SIG-M5 treated with dmso at 0.1 percent for 504 hours (cell line): ENCODE measurements around the gene PDE1C.
"Not testable (repeated sequence)": the region's sequence is repeated elsewhere in the genome, so short reads cannot be mapped to it uniquely, and the experiment has no call there.

Experiments
- DNase-seq: peaks from one replicate; lab custom pipeline; 2025; ENCODE audit not compliant: unreplicated experiment; lab: John Stamatoyannopoulos, UW

Gene PDE1C

GRCh38 chr7:32070406-32071360 is at the start of gene PDE1C:
Gene PDE1C (minus strand): TSS chr7:32070407.
- DNase-seq, result no peak

- DNase-seq, result no peak
Measured at GRCh38 chr7:32119790-32120196, 49.6 kb upstream of the PDE1C start.

DNA sequence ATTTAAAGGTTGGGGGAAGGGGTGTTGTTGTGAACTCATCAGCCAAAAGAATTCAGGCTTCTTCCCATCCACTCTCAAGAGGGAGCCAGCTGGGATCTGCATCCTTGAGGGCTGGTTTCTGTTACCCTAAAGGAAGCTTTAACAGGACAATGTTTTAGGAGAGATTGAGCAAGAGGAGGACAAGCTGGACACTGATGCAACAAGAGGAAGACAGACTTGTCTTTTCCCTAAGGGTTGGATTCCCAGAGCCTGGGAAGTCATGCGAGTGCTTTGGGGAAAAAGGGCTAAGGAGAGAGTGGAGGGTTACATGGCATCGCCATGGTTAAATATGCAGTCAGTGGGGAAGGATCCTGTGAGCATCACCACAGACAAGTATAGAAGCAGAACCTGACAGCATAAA is 47.6 kb upstream of the PDE1C start:
- no peak for DNase-seq

- no peak for DNase-seq
Measured at GRCh38 chr7:32116436-32116835, 46.2 kb upstream of the PDE1C start.

GRCh38 chr7:32115831-32116230 is 45.6 kb upstream of the PDE1C start:
- DNase-seq, result no peak

DNA sequence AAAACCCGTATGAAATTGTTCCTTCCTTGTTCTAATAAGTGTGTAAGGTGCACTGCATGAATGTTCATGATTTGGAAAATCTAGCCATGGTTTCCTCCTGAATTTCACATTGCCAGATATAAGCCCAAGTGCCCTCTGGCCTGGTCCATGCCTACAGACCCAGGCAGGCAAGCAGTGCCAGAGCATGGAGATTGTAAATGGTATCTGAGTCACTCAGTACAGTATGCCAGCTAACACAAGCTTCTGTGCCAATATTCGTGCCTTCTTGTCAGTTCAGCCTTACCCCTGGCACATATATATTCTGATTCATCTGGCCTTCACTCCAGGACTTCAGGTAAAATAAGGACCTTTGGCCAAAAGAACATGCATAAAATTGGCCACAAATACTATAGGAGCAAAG is 38.4 kb upstream of the PDE1C start:
- DNase-seq, result no peak

- no peak for DNase-seq
Measured at GRCh38 chr7:32104766-32105165, 34.6 kb upstream of the PDE1C start.

DNA sequence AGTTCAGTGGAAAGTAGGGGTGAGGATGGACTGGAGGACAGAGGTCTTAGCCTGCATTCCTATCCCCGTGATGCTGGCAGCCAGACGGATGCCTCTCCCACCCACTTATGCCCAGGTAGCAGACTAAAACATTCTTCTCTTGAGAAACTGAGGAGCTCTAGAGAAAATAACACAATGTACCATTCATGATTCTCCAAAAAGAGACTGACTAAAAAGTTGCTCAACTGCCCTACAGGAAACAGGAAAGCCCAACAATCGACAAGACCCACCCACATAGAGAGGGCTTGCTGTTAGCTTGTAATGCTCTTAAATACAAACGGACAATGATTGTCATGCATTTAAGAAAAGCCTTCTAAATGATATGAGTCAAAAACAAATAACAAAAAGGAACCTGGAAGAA is 33.2 kb upstream of the PDE1C start:
- DNase-seq, result no peak

DNA sequence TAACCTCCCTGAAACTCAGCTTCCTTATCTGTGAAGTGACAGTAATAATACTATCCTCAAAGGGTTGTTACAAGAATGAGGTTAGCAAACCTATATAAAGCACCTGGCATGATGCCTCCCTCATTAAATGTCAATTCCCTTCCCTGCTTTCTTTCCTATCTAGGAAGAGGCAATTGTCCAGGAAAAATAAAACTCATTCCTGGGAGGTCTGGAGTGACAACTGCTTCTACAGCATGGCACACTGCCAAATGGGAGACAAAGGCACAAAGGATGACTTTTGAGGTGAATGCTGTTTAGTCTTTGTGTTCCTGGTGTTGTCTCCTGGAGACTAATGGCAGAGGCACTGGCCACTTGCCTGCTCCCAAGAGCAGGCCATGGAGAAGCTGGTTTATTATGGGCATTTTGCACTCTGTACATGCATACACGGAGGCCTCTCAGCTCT is 32.2 kb upstream of the PDE1C start:
- DNase-seq, result no peak

DNA sequence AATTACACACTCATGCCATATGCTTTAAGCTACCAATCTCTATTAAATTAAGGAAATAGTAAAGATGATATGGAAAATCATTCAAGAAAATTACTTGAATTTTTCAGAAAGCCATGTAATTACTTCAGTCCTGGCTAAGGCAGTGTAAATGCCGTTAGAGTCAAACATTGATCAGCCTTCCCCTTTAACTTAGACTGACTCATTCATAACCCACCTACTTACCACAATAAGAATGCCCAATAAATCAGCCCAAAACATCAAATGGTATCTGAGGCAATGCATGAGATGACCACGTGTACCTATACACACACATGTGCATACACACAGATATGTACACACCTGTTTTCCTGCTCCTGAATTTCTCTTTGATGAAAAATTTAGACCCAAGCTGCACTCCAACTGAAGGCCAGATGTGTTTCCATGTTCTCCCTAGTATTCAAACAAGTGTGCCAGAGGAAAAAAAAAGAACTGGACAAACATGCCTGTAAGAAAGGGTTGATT is 30.2 kb upstream of the PDE1C start:
- no peak for DNase-seq

DNA sequence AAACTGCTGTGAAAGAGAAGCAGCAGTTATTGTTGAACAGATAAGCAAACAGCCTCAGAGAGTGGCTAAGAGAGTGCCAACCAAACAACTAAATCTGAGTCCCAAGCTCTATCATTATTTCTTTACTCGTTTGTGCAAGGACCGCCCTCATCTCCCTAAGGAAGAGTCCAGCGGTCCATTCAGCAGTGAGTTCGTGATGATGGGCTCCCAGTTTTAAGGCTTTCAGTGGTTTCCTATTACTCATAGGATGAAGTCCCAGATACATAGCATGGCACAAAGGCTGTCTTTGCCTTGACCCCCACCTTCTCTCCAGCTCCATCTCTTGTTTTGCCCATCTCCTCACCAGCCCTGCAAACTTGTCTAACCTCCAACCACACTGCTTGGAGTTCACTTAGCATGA is 24.3 kb upstream of the PDE1C start:
- DNase-seq, result no peak

DNA sequence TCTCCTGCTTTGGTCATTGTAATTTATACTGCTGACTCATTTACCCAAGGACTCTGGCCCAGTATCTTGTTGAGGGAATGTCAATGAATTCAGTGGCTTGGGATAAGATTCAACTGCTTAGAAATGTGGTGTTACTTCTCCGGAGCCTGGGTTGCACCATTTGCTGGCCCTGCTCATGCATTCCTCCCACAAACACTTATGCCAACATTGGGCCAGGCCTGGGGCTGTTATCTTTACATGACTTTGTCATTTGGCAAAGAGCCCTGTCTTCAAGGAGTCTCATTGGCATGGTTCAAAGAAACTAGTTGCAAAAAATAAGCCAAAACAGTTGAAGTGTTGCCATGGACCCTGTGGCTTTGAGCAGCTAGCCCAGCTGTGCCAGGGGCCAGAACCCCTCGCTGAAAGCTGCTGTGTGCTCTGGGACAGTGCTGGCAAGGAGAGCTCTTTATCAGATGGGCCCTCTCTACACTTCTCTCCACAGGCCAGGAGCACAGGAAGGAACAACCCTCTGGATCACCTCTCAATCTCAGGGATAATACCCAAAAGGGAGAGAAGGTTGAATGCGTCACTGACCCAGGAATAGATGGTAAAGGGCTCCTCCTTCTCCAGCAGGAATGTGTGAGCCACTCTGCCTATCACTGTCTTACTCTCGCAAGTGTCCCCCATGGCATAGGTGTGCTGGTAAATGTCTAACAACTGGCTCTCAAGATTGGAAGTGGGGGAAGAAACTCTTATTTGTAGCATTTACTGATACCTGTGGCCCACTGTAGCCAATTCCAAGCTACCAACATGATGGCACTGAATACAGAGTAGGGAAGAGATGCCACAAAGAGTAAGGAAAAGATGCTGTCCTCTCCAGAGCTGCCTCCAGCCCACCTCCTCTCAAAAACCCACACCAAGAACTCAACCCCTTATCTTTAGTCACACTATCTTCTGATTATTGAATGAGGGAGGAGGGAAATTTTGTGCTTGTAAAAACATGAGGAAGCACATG is 23.5 kb upstream of the PDE1C start:
- DNase-seq, result no peak

DNA sequence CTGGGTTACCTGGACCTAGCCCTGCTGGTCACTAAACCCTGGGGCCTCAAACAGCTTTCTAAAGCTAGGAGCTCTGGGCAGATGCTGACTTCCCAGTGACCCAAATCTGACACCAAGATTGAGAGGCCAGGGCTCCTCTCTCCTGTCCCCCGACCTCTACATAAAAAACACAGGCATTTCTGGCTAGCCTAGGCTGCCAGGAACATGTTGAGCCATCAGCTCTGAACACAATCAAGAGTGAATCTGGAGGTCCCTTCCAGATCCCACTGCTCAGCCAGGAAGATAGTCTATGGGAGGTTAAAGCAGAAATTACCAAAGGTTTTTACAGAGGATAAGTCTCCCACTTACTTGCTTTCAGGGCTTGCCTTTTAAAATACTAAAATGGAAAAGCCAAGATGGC is 22.1 kb upstream of the PDE1C start:
- no peak for DNase-seq

- no peak for DNase-seq
Measured at GRCh38 chr7:32091608-32092210, 21.5 kb upstream of the PDE1C start.

DNA sequence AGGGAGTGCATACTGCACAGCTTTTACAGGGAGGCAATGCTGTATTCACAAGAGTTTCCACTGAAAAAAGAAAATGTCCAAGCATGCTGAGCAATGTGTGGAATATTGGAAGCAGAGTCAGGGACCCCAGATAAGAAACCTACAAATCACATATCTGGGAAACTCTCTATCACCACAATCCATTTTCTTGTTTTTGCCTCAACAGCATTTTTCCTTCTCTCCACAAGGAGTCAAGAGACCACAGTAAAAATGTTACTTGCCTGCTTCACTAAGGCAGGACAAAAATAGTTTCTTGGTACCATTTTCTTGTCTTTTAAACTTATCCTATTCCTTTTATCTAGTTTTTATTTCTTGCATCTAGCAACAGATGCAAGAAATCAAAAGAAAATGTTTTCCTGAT is 19.5 kb upstream of the PDE1C start:
- no peak for DNase-seq

DNA sequence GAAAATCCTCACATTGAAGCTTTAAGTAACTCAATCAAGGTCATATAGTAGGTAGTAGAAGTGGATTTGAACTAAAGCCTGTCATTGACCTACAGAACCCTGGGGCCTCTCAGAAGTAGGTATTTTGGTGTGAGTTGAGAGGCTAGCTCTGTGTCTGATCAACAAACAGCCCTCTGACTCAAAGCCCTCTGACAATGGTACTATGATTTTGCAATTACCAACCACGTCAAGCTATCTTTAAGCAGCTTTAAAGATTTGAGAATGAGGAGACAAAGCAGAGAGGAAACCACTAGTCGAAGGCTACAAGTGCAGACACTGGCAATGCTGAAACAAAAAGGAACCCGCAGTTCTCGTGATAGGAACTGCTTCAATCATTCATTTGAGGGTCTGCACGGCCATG is 19.0 kb upstream of the PDE1C start:
- no peak for DNase-seq

GRCh38 chr7:32088451-32088881 is 18.3 kb upstream of the PDE1C start:
- no peak for DNase-seq

DNA sequence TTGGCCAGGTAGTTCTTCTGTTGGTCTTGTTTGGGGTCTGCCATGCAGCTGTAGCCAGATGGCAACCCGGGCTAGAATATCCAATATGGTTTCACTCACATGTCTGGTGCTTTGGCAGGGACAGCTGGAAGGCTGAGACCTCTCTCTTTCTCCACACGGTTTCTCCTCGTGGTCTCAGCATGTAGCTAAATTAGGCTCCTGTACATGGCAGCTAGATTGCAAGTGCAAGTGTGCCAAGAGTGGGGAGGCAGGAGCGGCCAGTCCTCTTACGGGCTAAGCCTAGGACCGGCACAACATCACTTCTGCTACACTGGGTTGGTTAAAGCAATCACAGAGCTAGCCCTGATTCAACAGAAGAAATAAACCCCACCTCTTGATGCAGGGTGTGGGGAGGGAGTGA is 9.3 kb upstream of the PDE1C start:
- DNase-seq, result no peak

- DNase-seq, result no peak
Measured at GRCh38 chr7:32078824-32079223, 8.6 kb upstream of the PDE1C start.

- DNase-seq, result no peak
Measured at GRCh38 chr7:32077806-32078205, 7.6 kb upstream of the PDE1C start.

GRCh38 chr7:32076802-32077201 is 6.6 kb upstream of the PDE1C start:
- not testable (repeated sequence) for DNase-seq
